ENCODE data around the gene CFAP107. TPM values are rescaled to one million over a fixed set of nuclear protein-coding genes. Genes with fewer than 3 reads are reported as not detected.

CFAP107 gene
- total RNA-seq, 1 donor from 2014 or later, result not detected

GRCh38 chr1:12738934-12739333 lies 7.1 kb upstream of the CFAP107 start:
- DNase-seq (ENCODE audit: low read depth) (no peak), FAIRE-seq (no peak)
- H3K27ac Mint-ChIP-seq (ENCODE audit: unreplicated experiment), result no peak overlapping the region
- no peak overlapping the region for H3K4me3 Mint-ChIP-seq (ENCODE audit: unreplicated experiment)
- Histone ChIP-seq H3K27me3 (ENCODE audit: insufficient read depth, low read length) (no peaks in the 10 kb centered on the region), H3K4me3 (ENCODE audit: insufficient read depth, low read depth, low read length) (no peak overlapping the region), H3K27ac (ENCODE audit: low read depth, low read length) (no peak overlapping the region), H4K20me1 (ENCODE audit: insufficient read depth, low read length) (no peaks in the 10 kb centered on the region), H2AFZ (ENCODE audit: low read depth, low read length) (no peak overlapping the region), H3K4me1 (ENCODE audit: insufficient read depth, low read length) (no peaks in the 10 kb centered on the region), H3K4me2 (ENCODE audit: low read length) (no peak overlapping the region), H3K9me3 (ENCODE audit: insufficient read depth, low read depth, low read length) (peaks cover 3% of the 10 kb centered on the region), H3K79me2 (ENCODE audit: insufficient read depth, low read length) (no peaks in the 10 kb centered on the region), H3K9ac (ENCODE audit: low read length) (no peak overlapping the region), H3K36me3 (ENCODE audit: insufficient read depth, low read length) (no peaks in the 10 kb centered on the region)
- no peaks in the 10 kb centered on the region for H3K4me1 Mint-ChIP-seq (ENCODE audit: low read depth, unreplicated experiment)
- H3K9me3 Mint-ChIP-seq (ENCODE audit: unreplicated experiment), result peaks cover 4% of the 10 kb centered on the region
- peaks cover 4% of the 10 kb centered on the region for H3K27me3 Mint-ChIP-seq (ENCODE audit: low read depth, unreplicated experiment)
- no peak for TF ChIP-seq CTCF (IDR thresholded peaks at IDR 0.05; ENCODE audit: insufficient read depth, low read depth, low read length)
- TF ChIP-seq EZH2 (IDR thresholded peaks at IDR 0.05; ENCODE audit: insufficient read depth, low read length), result no peak
- H3K36me3 Mint-ChIP-seq (ENCODE audit: low read depth, unreplicated experiment), result no peaks in the 10 kb centered on the region

GRCh38 chr1:12739613-12740012 lies 6.4 kb upstream of the CFAP107 start:
- no peak overlapping the region for H3K4me3 ChIP-seq (ENCODE audit: insufficient read depth, low read depth, low read length)
- H3K4me1 ChIP-seq (ENCODE audit: insufficient read depth, low read length), result no peaks in the 10 kb centered on the region
- Mint-ChIP-seq H3K4me3 (ENCODE audit: unreplicated experiment) (no peak overlapping the region), H3K27me3 (ENCODE audit: low read depth, unreplicated experiment) (peaks cover 3% of the 10 kb centered on the region), H3K4me1 (ENCODE audit: low read depth, unreplicated experiment) (no peaks in the 10 kb centered on the region), H3K36me3 (ENCODE audit: low read depth, unreplicated experiment) (no peaks in the 10 kb centered on the region), H3K27ac (ENCODE audit: unreplicated experiment) (no peak overlapping the region), H3K9me3 (ENCODE audit: unreplicated experiment) (peaks cover 4% of the 10 kb centered on the region)
- peaks cover 3% of the 10 kb centered on the region for H3K9me3 ChIP-seq (ENCODE audit: insufficient read depth, low read depth, low read length)
- no peaks in the 10 kb centered on the region for H3K79me2 ChIP-seq (ENCODE audit: insufficient read depth, low read length)
- no peaks in the 10 kb centered on the region for H3K36me3 ChIP-seq (ENCODE audit: insufficient read depth, low read length)
- no peak for FAIRE-seq
- no peak overlapping the region for H3K9ac ChIP-seq (ENCODE audit: low read length)
- no peak overlapping the region for H2AFZ ChIP-seq (ENCODE audit: low read depth, low read length)
- no peaks in the 10 kb centered on the region for H4K20me1 ChIP-seq (ENCODE audit: insufficient read depth, low read length)
- no peak for DNase-seq (ENCODE audit: low read depth)
- no peak for TF ChIP-seq CTCF (IDR thresholded peaks at IDR 0.05; ENCODE audit: insufficient read depth, low read depth, low read length)
- TF ChIP-seq EZH2 (IDR thresholded peaks at IDR 0.05; ENCODE audit: insufficient read depth, low read length), result no peak
- H3K27ac ChIP-seq (ENCODE audit: low read depth, low read length), result no peak overlapping the region
- H3K27me3 ChIP-seq (ENCODE audit: insufficient read depth, low read length), result no peaks in the 10 kb centered on the region
- no peak overlapping the region for H3K4me2 ChIP-seq (ENCODE audit: low read length)

- no peak overlapping the region for H3K4me3 Mint-ChIP-seq (ENCODE audit: unreplicated experiment)
- Histone ChIP-seq H3K4me3 (ENCODE audit: insufficient read depth, low read depth, low read length) (no peak overlapping the region), H3K4me1 (ENCODE audit: insufficient read depth, low read length) (no peaks in the 10 kb centered on the region), H3K79me2 (ENCODE audit: insufficient read depth, low read length) (no peaks in the 10 kb centered on the region), H3K27me3 (ENCODE audit: insufficient read depth, low read length) (no peaks in the 10 kb centered on the region), H2AFZ (ENCODE audit: low read depth, low read length) (no peak overlapping the region), H3K9ac (ENCODE audit: low read length) (no peak overlapping the region), H3K4me2 (ENCODE audit: low read length) (no peak overlapping the region), H3K9me3 (ENCODE audit: insufficient read depth, low read depth, low read length) (peaks cover 3% of the 10 kb centered on the region), H3K27ac (ENCODE audit: low read depth, low read length) (no peak overlapping the region), H3K36me3 (ENCODE audit: insufficient read depth, low read length) (no peaks in the 10 kb centered on the region), H4K20me1 (ENCODE audit: insufficient read depth, low read length) (no peaks in the 10 kb centered on the region)
- DNase-seq (ENCODE audit: low read depth), result no peak
- peaks cover 6% of the 10 kb centered on the region for H3K27me3 Mint-ChIP-seq (ENCODE audit: low read depth, unreplicated experiment)
- TF ChIP-seq EZH2 (IDR thresholded peaks at IDR 0.05; ENCODE audit: insufficient read depth, low read length) (no peak), CTCF (IDR thresholded peaks at IDR 0.05; ENCODE audit: insufficient read depth, low read depth, low read length) (no peak)
- H3K27ac Mint-ChIP-seq (ENCODE audit: unreplicated experiment), result no peak overlapping the region
- peaks cover 7% of the 10 kb centered on the region for H3K9me3 Mint-ChIP-seq (ENCODE audit: unreplicated experiment)
- FAIRE-seq, result no peak
- H3K4me1 Mint-ChIP-seq (ENCODE audit: low read depth, unreplicated experiment), result peaks cover 2% of the 10 kb centered on the region
- H3K36me3 Mint-ChIP-seq (ENCODE audit: low read depth, unreplicated experiment), result no peaks in the 10 kb centered on the region
These were observed 4.1 kb upstream of the CFAP107 start for GRCh38 chr1:12741946-12742345.

All from astrocyte (in vitro differentiated cells and primary cell).